K562 treated with DMSO at 1 percent for 12 hours (cell line): ENCODE data around the gene MRPS35. TPM values are rescaled to one million over a fixed set of nuclear protein-coding genes. Genes with fewer than 3 reads are reported as not detected.

Experiments used
- total RNA-seq: library from RNA; unstranded; fragments of 300-600 nt; gene quantifications from 2 replicates; pipeline ENCODE4 v1.2.3, GENCODE V29; 2022; ENCODE audit not compliant: insufficient read depth

The MRPS35 gene
- 28.9 and 40.1 TPM in 2 replicates for total RNA-seq

GRCh38 chr12:27710592-27711316 is at the start of gene MRPS35:
Gene MRPS35 (plus strand): TSS chr12:27710832. CDS start chr12:27710844, 12 bp downstream.

GRCh38 chr12:27696293-27696652 is 14.4 kb upstream of the MRPS35 start, which contains the start of gene REP15:
Gene REP15 (plus strand): TSS chr12:27696447. CDS start chr12:27696563, 116 bp downstream.

GRCh38 chr12:27779920-27780611 is 69.4 kb downstream of the MRPS35 start, which contains the start of the genes KLHL42 and MANSC4:
Gene KLHL42 (plus strand): TSS chr12:27780233. CDS start chr12:27780331, 98 bp downstream.
Gene MANSC4 (minus strand): TSS chr12:27780236. CDS start chr12:27771276, 8,960 bp downstream.

Other genes starting within 250 kb of the MRPS35 start
- gene PPFIBP1, start 186.6 kb upstream of the MRPS35 start, total RNA-seq = 1.3 and 2.3 TPM in 2 replicates
- gene REP15, start 14.4 kb upstream of the MRPS35 start, total RNA-seq = not detected in 2 replicates
- 5.7 and 13.6 TPM in 2 replicates for gene KLHL42, start 69.4 kb downstream of the MRPS35 start, total RNA-seq
- gene MANSC4, start 69.4 kb downstream of the MRPS35 start, total RNA-seq = not detected in 2 replicates